SU-DHL-6 (cell line): ENCODE data around the gene PHKG1.
"Not testable (repeated sequence)": the region's sequence is repeated elsewhere in the genome, so short reads cannot be mapped to it uniquely, and the experiment has no call there.

ENCODE experiments used
- CTCF ChIP-seq: fragments of 200-600 bp; sonication (generic); IDR thresholded peaks from one replicate; pipeline ENCODE4 v1.5.1; 2017; ENCODE audit warnings: antibody characterized with exemption, mild to moderate bottlenecking, low read length, moderate library complexity; ENCODE audit not compliant: insufficient read depth, poor library complexity, severe bottlenecking
- EZH2phosphoT487 ChIP-seq: fragments of 200-600 bp; sonication (generic), shearing (Covaris generic); conservative IDR thresholded peaks from 2 replicates; pipeline ENCODE4 v1.6.1; 2018; ENCODE audit warnings: mild to moderate bottlenecking, antibody characterized with exemption, low read length, moderate library complexity, mixed read lengths

- TF ChIP-seq CTCF, EZH2phosphoT487: not testable (repeated sequence)
Measured at GRCh38 chr7:56066376-56066775, 26.4 kb downstream of the PHKG1 start.
